H9 (cell line): Measurements from ENCODE around the gene IPO11. TPM values are rescaled to one million over a fixed set of nuclear protein-coding genes. Genes with fewer than 3 reads are reported as not detected.

Source experiments
- DNase-seq: peaks from one replicate; pipeline ENCODE4 v3.0.0-alpha.2; 2017
- H2AFZ ChIP-seq: one replicate; pipeline ENCODE4 v1.6.1; 2013; ENCODE audit warnings: mild to moderate bottlenecking, low read length, control low read depth, moderate library complexity
- H2AK5ac ChIP-seq: 2 replicates; pipeline ENCODE4 v1.6.1; 2013; ENCODE audit warnings: low read length, control low read depth, mixed read lengths; ENCODE audit not compliant: insufficient read length
- H2BK120ac ChIP-seq: one replicate; pipeline ENCODE4 v1.6.1; 2013; ENCODE audit warnings: low read depth, mild to moderate bottlenecking, low read length, control low read depth, inconsistent platforms; ENCODE audit not compliant: poor library complexity, severe bottlenecking
- H2BK12ac ChIP-seq: 2 replicates; pipeline ENCODE4 v1.6.1; 2013; ENCODE audit warnings: low read length, control low read depth, mixed read lengths, low read depth; ENCODE audit not compliant: insufficient read length
- H2BK15ac ChIP-seq: 2 replicates; pipeline ENCODE4 v1.6.1; 2013; ENCODE audit warnings: low read depth, low read length, control low read depth
- H2BK20ac ChIP-seq: one replicate; pipeline ENCODE4 v1.6.1; 2013; ENCODE audit warnings: low read depth, mild to moderate bottlenecking, low read length, control low read depth, inconsistent platforms; ENCODE audit not compliant: poor library complexity, severe bottlenecking
- H2BK5ac ChIP-seq: 2 replicates; pipeline ENCODE4 v1.6.1; 2013; ENCODE audit warnings: low read length, control low read depth, mixed read lengths; ENCODE audit not compliant: insufficient read length
- H3K14ac ChIP-seq: 2 replicates; pipeline ENCODE4 v1.6.1; 2013; ENCODE audit warnings: low read length, control low read depth; ENCODE audit not compliant: insufficient read depth
- H3K18ac ChIP-seq: 2 replicates; pipeline ENCODE4 v1.6.1; 2013; ENCODE audit warnings: low read depth, mild to moderate bottlenecking, mixed read lengths, low read length, control low read depth; ENCODE audit not compliant: insufficient read length
- H3K23ac ChIP-seq: 2 replicates; pipeline ENCODE4 v1.6.1; 2013; ENCODE audit warnings: low read length, control low read depth, mixed read lengths, low read depth; ENCODE audit not compliant: insufficient read length
- H3K23me2 ChIP-seq: 2 replicates; pipeline ENCODE4 v1.6.1; 2013; ENCODE audit warnings: low read depth, mild to moderate bottlenecking, mixed read lengths, low read length, control low read depth; ENCODE audit not compliant: insufficient read length, poor library complexity, severe bottlenecking
- H3K27ac ChIP-seq: 2 replicates; pipeline ENCODE4 v1.5.1; 2013; ENCODE audit warnings: low read length, control low read depth, mixed read lengths, low read depth; ENCODE audit not compliant: insufficient read length
- H3K27me3 ChIP-seq: 2 replicates; pipeline ENCODE4 v1.6.1; 2013; ENCODE audit warnings: low read length, control low read depth, inconsistent platforms; ENCODE audit not compliant: insufficient read depth
- H3K4ac ChIP-seq: 2 replicates; pipeline ENCODE4 v1.6.1; 2013; ENCODE audit warnings: low read depth, mild to moderate bottlenecking, control low read depth, inconsistent platforms, low read length, moderate library complexity
- H3K4me1 ChIP-seq: 2 replicates; pipeline ENCODE4 v1.6.1; 2013; ENCODE audit warnings: low read length, control low read depth, inconsistent platforms; ENCODE audit not compliant: insufficient read depth
- H3K4me2 ChIP-seq: 2 replicates; pipeline ENCODE4 v1.6.1; 2013; ENCODE audit warnings: low read length, control low read depth, mixed read lengths; ENCODE audit not compliant: insufficient read length, insufficient read depth
- H3K56ac ChIP-seq: 2 replicates; pipeline ENCODE4 v1.6.1; 2013; ENCODE audit warnings: low read depth, mild to moderate bottlenecking, mixed read lengths, low read length, control low read depth; ENCODE audit not compliant: insufficient read length
- H3K79me1 ChIP-seq: 2 replicates; pipeline ENCODE4 v1.6.1; 2013; ENCODE audit warnings: low read depth, mild to moderate bottlenecking, moderate library complexity, low read length, control low read depth, inconsistent platforms; ENCODE audit not compliant: insufficient read depth, poor library complexity, severe bottlenecking
- H3K79me2 ChIP-seq: 2 replicates; pipeline ENCODE4 v1.6.1; 2013; ENCODE audit warnings: low read length, control low read depth, inconsistent platforms; ENCODE audit not compliant: insufficient read depth
- H3K9ac ChIP-seq: 2 replicates; pipeline ENCODE4 v1.6.1; 2013; ENCODE audit warnings: low read length, control low read depth, mixed read lengths; ENCODE audit not compliant: insufficient read length; ENCODE audit errors: extremely low read depth
- H3K9me3 ChIP-seq: one replicate; pipeline ENCODE4 v1.6.1; 2013; ENCODE audit warnings: low read depth, low read length, inconsistent platforms; ENCODE audit not compliant: control insufficient read depth
- H3T11ph ChIP-seq: one replicate; pipeline ENCODE4 v1.6.1; 2013; ENCODE audit warnings: mild to moderate bottlenecking, low read length, control low read depth, inconsistent platforms
- H4K20me1 ChIP-seq: one replicate; pipeline ENCODE4 v1.6.1; 2013; ENCODE audit not compliant: control insufficient read depth, insufficient read length, insufficient read depth
- H4K5ac ChIP-seq: 2 replicates; pipeline ENCODE4 v1.6.1; 2013; ENCODE audit warnings: low read depth, mild to moderate bottlenecking, mixed read lengths, low read length, control low read depth; ENCODE audit not compliant: insufficient read length
- H4K8ac ChIP-seq: replicated peaks from 2 replicates; pipeline ENCODE4 v1.6.1; 2013; ENCODE audit warnings: low read length, control low read depth, mixed read lengths, low read depth; ENCODE audit not compliant: insufficient read length
- H4K91ac ChIP-seq: 2 replicates; pipeline ENCODE4 v1.6.1; 2013; ENCODE audit warnings: low read depth, mild to moderate bottlenecking, moderate library complexity, mixed read lengths, low read length, control low read depth; ENCODE audit not compliant: insufficient read length
- H3K27ac Mint-ChIP-seq, 3 experiments: 2 replicates in 2 of 3; 3 replicates in 1 of 3; pipeline ENCODE4 v1.8.0; 2020 to 2021; ENCODE audit warnings: mixed read lengths in 3 of 3, mild to moderate bottlenecking in 1 of 3, moderate library complexity in 1 of 3
- H3K27me3 Mint-ChIP-seq: 2 replicates; pipeline ENCODE4 v1.8.0; 2021; ENCODE audit warnings: low read depth, mild to moderate bottlenecking, moderate library complexity, mixed read lengths
- H3K36me3 Mint-ChIP-seq, 3 experiments: 2 replicates in 2 of 3; 3 replicates in 1 of 3; pipeline ENCODE4 v1.8.0; 2020 to 2021; ENCODE audit warnings: low read depth in 3 of 3, mixed read lengths in 3 of 3; ENCODE audit not compliant: insufficient read depth in 1 of 3
- H3K4me1 Mint-ChIP-seq, 2 experiments: 2 replicates each; pipeline ENCODE4 v1.8.0; 2020; ENCODE audit warnings: mixed read lengths in 2 of 2
- H3K4me3 Mint-ChIP-seq, 2 experiments: 2 replicates in 1 of 2; 3 replicates in 1 of 2; pipeline ENCODE4 v1.8.0; 2020 to 2021; ENCODE audit warnings: mild to moderate bottlenecking in 2 of 2, mixed read lengths in 2 of 2, moderate library complexity in 1 of 2
- H3K9me3 Mint-ChIP-seq, 2 experiments: 2 replicates in 1 of 2; 3 replicates in 1 of 2; pipeline ENCODE4 v1.8.0; 2020; ENCODE audit warnings: mild to moderate bottlenecking in 2 of 2, mixed read lengths in 2 of 2, moderate library complexity in 1 of 2
- CTCF ChIP-seq: fragments of 200-600 bp; sonication (generic); conservative IDR thresholded peaks from 3 replicates; pipeline ENCODE4 v1.8.0; 2021; ENCODE audit warnings: antibody characterized with exemption, mild to moderate bottlenecking
- WGBS: extraction: QIAGEN DNeasy Blood & Tissue Kit; methylation state at CpG from one replicate; pipeline ENCODE4 v1.1.7; 2013; ENCODE audit warnings: missing lambda C conversion rate, low lambda C conversion rate, mixed read lengths; ENCODE audit not compliant: insufficient read length; ENCODE audit errors: extremely low coverage; 5-methylcytosine and 5-hydroxymethylcytosine counted together
- total RNA-seq: library from RNA; stranded (reverse); gene quantifications from 2 replicates; pipeline ENCODE4 v1.2.1, GENCODE V29; 2021

Gene IPO11
- total RNA-seq, 1 experiment from 2014 or later: 63.0 TPM

- Mint-ChIP-seq H3K27me3 (no peaks in the 10 kb centered on the region), H3K4me1 (no peaks in the 10 kb centered on the region), H3K27ac (no peak overlapping the region), H3K36me3 (peaks cover 0 to 9% (median 0%) of the 10 kb centered on the region in 3 experiments; a peak in 2 of 7 replicates), H3K4me3 (no peak overlapping the region), H3K9me3 (no peaks in the 10 kb centered on the region)
- Histone ChIP-seq H3K27ac (no peak overlapping the region), H3K79me2 (no peaks in the 10 kb centered on the region), H4K5ac (no peak overlapping the region), H4K8ac (no peak overlapping the region), H3K18ac (no peak overlapping the region), H3K27me3 (no peaks in the 10 kb centered on the region), H3T11ph (no peak overlapping the region), H3K9ac (no peak overlapping the region), H4K91ac (no peak overlapping the region), H3K23ac (no peak overlapping the region), H3K9me3 (no peaks in the 10 kb centered on the region), H4K20me1 (no peaks in the 10 kb centered on the region), H2BK12ac (no peak overlapping the region), H2BK5ac (no peak overlapping the region), H2BK15ac (no peak overlapping the region), H3K4ac (no peak overlapping the region), H3K79me1 (no peaks in the 10 kb centered on the region), H2AFZ (no peak overlapping the region), H3K4me1 (no peaks in the 10 kb centered on the region), H3K23me2 (no peaks in the 10 kb centered on the region), H3K56ac (no peak overlapping the region), H3K14ac (no peak overlapping the region), H2AK5ac (no peak overlapping the region), H3K4me2 (no peak overlapping the region), H2BK20ac (no peak overlapping the region), H2BK120ac (no peak overlapping the region)
- no peak for TF ChIP-seq CTCF
- DNase-seq: no peak
- no CpG with 5 or more reads among the region's 3 CpGs for WGBS
Observed at GRCh38 chr5:62600560-62601252, 188.1 kb downstream of the IPO11 start.
